ENCODE data around the gene TMEM222.

Gene TMEM222

DNA sequence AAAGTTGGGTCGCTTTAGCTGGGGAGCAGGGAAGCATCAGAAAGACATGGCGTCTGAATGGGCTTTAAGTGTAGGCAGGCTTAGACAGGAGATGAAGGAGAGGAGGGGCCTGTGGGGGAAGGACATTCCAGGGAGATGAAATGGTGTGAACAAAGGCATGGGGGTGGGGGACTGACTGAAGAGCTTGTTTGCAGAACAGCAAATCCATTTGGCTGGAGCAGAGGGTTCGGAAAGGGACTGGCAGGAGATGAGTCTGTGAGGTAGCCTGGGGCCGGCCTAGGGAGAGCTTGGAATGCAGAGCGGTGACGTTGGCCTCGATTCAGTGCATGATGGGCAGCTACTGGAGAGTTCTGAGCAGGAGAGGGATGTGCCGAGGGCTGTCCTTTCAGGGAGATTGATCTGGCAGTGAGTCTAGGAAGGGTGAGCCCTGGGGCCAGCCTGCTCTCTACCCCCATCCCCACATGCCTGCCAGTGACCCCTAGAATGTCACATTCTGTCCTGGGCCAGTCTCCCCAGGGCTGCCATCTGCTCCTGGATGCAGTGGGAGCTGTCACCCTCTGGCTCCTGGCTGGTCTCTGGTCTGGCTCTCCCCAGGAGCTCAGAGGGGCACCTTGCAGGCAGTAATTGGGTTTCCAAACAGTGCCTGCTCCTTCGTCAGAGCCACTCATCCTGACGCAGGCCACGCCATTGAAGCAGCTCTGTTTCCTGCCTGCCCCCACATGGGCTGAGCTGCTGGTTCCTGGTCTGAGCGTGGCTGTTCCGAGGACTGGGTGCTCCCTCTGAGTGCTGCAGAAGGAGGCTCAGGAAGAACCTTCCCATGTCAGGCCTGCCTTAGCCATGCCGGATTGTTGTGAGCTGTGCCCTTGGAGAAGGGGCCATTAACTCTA lies 22.3 kb upstream of the TMEM222 start:
- Histone ChIP-seq H2AFZ (ENCODE audit: low read length) (no peak overlapping the region), H3K4me2 (ENCODE audit: low read depth, low read length, poor library complexity, severe bottlenecking) (no peak overlapping the region), H4K20me1 (ENCODE audit: insufficient read depth, low read length, poor library complexity, severe bottlenecking) (no peaks in the 10 kb centered on the region), H3K36me3 (ENCODE audit: insufficient read depth, low read length) (peaks cover 58% of the 10 kb centered on the region; the same call in 1 of the 2 replicates), H3K9me2 (replicated peaks; ENCODE audit: low read depth, low read length) (no peaks in the 10 kb centered on the region), H3F3A (ENCODE audit: low read depth) (no peaks in the 10 kb centered on the region), H3K9ac (ENCODE audit: low read depth, low read length, poor library complexity, severe bottlenecking) (no peak overlapping the region), H3K4me3 (ENCODE audit: low read length, poor library complexity, severe bottlenecking) (no peak overlapping the region), H3K79me2 (ENCODE audit: insufficient read depth, low read length) (no peaks in the 10 kb centered on the region), H3K27me3 (ENCODE audit: insufficient read depth, low read length, poor library complexity, severe bottlenecking) (no peaks in the 10 kb centered on the region), H3K9me3 (ENCODE audit: insufficient read depth, low read depth, low read length) (no peaks in the 10 kb centered on the region), H3K4me1 (ENCODE audit: insufficient read depth, low read length, poor library complexity, severe bottlenecking) (no peaks in the 10 kb centered on the region)
- no peak for TF ChIP-seq EZH2phosphoT487 (IDR thresholded peaks at IDR 0.05; ENCODE audit: borderline replicate concordance)
- TF ChIP-seq, protein P1, sequence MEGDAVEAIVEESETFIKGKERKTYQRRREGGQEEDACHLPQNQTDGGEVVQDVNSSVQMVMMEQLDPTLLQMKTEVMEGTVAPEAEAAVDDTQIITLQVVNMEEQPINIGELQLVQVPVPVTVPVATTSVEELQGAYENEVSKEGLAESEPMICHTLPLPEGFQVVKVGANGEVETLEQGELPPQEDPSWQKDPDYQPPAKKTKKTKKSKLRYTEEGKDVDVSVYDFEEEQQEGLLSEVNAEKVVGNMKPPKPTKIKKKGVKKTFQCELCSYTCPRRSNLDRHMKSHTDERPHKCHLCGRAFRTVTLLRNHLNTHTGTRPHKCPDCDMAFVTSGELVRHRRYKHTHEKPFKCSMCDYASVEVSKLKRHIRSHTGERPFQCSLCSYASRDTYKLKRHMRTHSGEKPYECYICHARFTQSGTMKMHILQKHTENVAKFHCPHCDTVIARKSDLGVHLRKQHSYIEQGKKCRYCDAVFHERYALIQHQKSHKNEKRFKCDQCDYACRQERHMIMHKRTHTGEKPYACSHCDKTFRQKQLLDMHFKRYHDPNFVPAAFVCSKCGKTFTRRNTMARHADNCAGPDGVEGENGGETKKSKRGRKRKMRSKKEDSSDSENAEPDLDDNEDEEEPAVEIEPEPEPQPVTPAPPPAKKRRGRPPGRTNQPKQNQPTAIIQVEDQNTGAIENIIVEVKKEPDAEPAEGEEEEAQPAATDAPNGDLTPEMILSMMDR (conservative IDR thresholded peaks at IDR 0.05; ENCODE audit: low read length), result no peak

DNA sequence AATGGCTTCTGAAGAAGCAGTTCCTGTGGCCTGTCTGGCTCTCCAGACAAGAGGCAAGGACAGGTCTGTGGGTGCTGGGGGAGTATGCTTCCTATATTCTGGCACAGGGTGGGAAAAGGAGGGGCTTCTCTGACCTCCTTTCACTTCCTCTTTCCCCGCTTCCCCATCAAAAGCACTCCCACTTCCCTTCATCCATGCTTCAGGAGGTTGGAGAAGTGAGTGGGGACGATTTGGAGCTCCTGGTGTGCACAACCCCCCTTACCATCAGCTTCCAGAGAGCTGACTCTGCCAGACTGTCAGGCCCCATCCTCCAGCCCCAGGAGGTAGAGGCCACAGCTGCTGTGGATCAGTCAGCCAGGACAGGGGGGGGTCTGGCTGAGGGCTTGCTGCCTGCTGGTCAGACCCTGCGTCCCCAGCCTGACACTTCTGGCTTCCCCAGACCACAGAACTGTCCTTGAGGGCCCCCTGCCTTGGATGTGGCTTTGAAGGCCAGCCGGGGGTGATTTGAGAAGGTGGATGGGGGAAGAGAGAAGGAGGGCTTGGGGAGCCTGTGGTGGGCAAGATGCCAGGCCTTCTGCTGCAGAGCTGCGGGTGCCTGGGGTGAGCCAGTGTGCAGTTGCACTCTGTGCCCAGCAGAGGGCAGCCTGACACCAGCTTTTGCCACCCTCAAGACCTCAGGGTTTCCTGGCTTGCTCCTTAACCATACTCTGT lies 21.5 kb upstream of the TMEM222 start:
- Histone ChIP-seq H3K27me3 (ENCODE audit: insufficient read depth, low read length, poor library complexity, severe bottlenecking) (no peaks in the 10 kb centered on the region), H3F3A (ENCODE audit: low read depth) (no peaks in the 10 kb centered on the region), H3K79me2 (ENCODE audit: insufficient read depth, low read length) (no peaks in the 10 kb centered on the region), H3K9me2 (replicated peaks; ENCODE audit: low read depth, low read length) (no peaks in the 10 kb centered on the region), H3K9me3 (ENCODE audit: insufficient read depth, low read depth, low read length) (no peaks in the 10 kb centered on the region), H3K4me3 (ENCODE audit: low read length, poor library complexity, severe bottlenecking) (no peak overlapping the region), H3K36me3 (ENCODE audit: insufficient read depth, low read length) (peaks cover 58% of the 10 kb centered on the region; the same call in 1 of the 2 replicates), H3K4me2 (ENCODE audit: low read depth, low read length, poor library complexity, severe bottlenecking) (no peak overlapping the region), H2AFZ (ENCODE audit: low read length) (no peak overlapping the region), H4K20me1 (ENCODE audit: insufficient read depth, low read length, poor library complexity, severe bottlenecking) (no peaks in the 10 kb centered on the region), H3K9ac (ENCODE audit: low read depth, low read length, poor library complexity, severe bottlenecking) (no peak overlapping the region), H3K4me1 (ENCODE audit: insufficient read depth, low read length, poor library complexity, severe bottlenecking) (no peaks in the 10 kb centered on the region)
- TF ChIP-seq, protein P1 (conservative IDR thresholded peaks at IDR 0.05; ENCODE audit: low read length), result peak; percentile 84
- no peak for TF ChIP-seq EZH2phosphoT487 (IDR thresholded peaks at IDR 0.05; ENCODE audit: borderline replicate concordance)

DNA sequence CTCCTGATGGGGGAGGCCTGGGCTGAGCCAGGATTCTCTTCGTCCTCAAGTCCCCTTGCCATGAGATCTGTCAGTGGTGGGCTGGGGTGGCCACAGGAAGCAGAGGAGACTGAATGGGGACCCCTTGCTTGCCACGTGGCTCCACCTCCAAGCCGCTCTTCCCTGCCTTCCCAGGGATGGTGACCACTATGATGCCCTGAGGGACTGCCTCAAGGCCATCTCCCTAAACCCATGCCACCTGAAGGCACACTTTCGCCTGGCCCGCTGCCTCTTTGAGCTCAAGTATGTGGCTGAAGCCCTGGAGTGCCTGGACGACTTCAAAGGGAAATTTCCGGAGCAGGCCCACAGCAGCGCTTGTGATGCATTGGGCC lies 20.9 kb upstream of the TMEM222 start:
- Histone ChIP-seq H3K9ac (ENCODE audit: low read depth, low read length, poor library complexity, severe bottlenecking) (no peak overlapping the region), H3K4me1 (ENCODE audit: insufficient read depth, low read length, poor library complexity, severe bottlenecking) (no peaks in the 10 kb centered on the region), H3F3A (ENCODE audit: low read depth) (no peaks in the 10 kb centered on the region), H3K4me2 (ENCODE audit: low read depth, low read length, poor library complexity, severe bottlenecking) (no peak overlapping the region), H3K27me3 (ENCODE audit: insufficient read depth, low read length, poor library complexity, severe bottlenecking) (no peaks in the 10 kb centered on the region), H3K79me2 (ENCODE audit: insufficient read depth, low read length) (no peaks in the 10 kb centered on the region), H2AFZ (ENCODE audit: low read length) (no peak overlapping the region), H4K20me1 (ENCODE audit: insufficient read depth, low read length, poor library complexity, severe bottlenecking) (no peaks in the 10 kb centered on the region), H3K9me2 (replicated peaks; ENCODE audit: low read depth, low read length) (no peaks in the 10 kb centered on the region), H3K36me3 (ENCODE audit: insufficient read depth, low read length) (peaks cover 53% of the 10 kb centered on the region; the same call in 1 of the 2 replicates), H3K4me3 (ENCODE audit: low read length, poor library complexity, severe bottlenecking) (no peak overlapping the region), H3K9me3 (ENCODE audit: insufficient read depth, low read depth, low read length) (no peaks in the 10 kb centered on the region)
- TF ChIP-seq, protein P1 (conservative IDR thresholded peaks at IDR 0.05; ENCODE audit: low read length), result no peak
- no peak for TF ChIP-seq EZH2phosphoT487 (IDR thresholded peaks at IDR 0.05; ENCODE audit: borderline replicate concordance)

Measured in Loucy (cell line).